Mesothelial cell of epicardium (in vitro differentiated cells): Measurements from ENCODE around the gene FGF14. TPM values are rescaled to one million over a fixed set of nuclear protein-coding genes. Genes with fewer than 3 reads are reported as not detected.

ENCODE experiments used
- DNase-seq, 2 experiments: peaks; one replicate each; pipeline ENCODE4 v3.0.0; 2021; ENCODE audit warnings: low spot score in 2 of 2; ENCODE audit not compliant: unreplicated experiment in 2 of 2
- H3K27ac Mint-ChIP-seq: 2 replicates; pipeline ENCODE4 v1.8.0; 2021; ENCODE audit warnings: mixed read lengths
- H3K27me3 Mint-ChIP-seq: 2 replicates; pipeline ENCODE4 v1.8.0; 2021; ENCODE audit warnings: low read depth, mixed read lengths
- H3K36me3 Mint-ChIP-seq: 2 replicates; pipeline ENCODE4 v1.8.0; 2021; ENCODE audit warnings: mixed read lengths
- H3K4me1 Mint-ChIP-seq: 2 replicates; pipeline ENCODE4 v1.8.0; 2021; ENCODE audit warnings: mixed read lengths
- H3K4me3 Mint-ChIP-seq: 2 replicates; pipeline ENCODE4 v1.8.0; 2021; ENCODE audit warnings: mild to moderate bottlenecking, moderate library complexity, mixed read lengths
- H3K9me3 Mint-ChIP-seq: 2 replicates; pipeline ENCODE4 v1.8.0; 2021; ENCODE audit warnings: mixed read lengths
- CTCF ChIP-seq: fragments of 200-600 bp; sonication (generic); IDR thresholded peaks from one replicate; pipeline ENCODE4 v1.5.0; 2021; ENCODE audit warnings: antibody characterized with exemption; ENCODE audit not compliant: unreplicated experiment
- total RNA-seq: library from RNA; stranded (reverse); gene quantifications from 3 replicates; pipeline ENCODE4 v1.2.1, GENCODE V29; 2021

FGF14 gene
- total RNA-seq, 1 donor from 2014 or later = 0.02 TPM

- Mint-ChIP-seq H3K4me3 (no peak overlapping the region), H3K9me3 (no peaks in the 10 kb centered on the region), H3K36me3 (no peaks in the 10 kb centered on the region), H3K4me1 (no peaks in the 10 kb centered on the region), H3K27ac (no peak overlapping the region), H3K27me3 (peaks cover 26% of the 10 kb centered on the region)
- no peak for TF ChIP-seq CTCF
- DNase-seq = no peak
These were observed 193.5 kb downstream of the FGF14 start for GRCh38 chr13:102208347-102208746.

GRCh38 chr13:102207680-102208342 is 194.0 kb downstream of the FGF14 start:
- DNase-seq = no peak
- Mint-ChIP-seq H3K36me3 (no peaks in the 10 kb centered on the region), H3K27ac (no peak overlapping the region), H3K27me3 (peaks cover 24% of the 10 kb centered on the region), H3K9me3 (no peaks in the 10 kb centered on the region), H3K4me3 (no peak overlapping the region), H3K4me1 (no peaks in the 10 kb centered on the region)
- TF ChIP-seq CTCF = no peak

GRCh38 chr13:102203718-102204117 is 198.1 kb downstream of the FGF14 start:
- no peak for DNase-seq
- no peaks in the 10 kb centered on the region for H3K4me1 Mint-ChIP-seq
- H3K27me3 Mint-ChIP-seq = peaks cover 13% of the 10 kb centered on the region
- TF ChIP-seq CTCF = no peak
- H3K4me3 Mint-ChIP-seq = no peak overlapping the region
- H3K9me3 Mint-ChIP-seq = no peaks in the 10 kb centered on the region
- no peaks in the 10 kb centered on the region for H3K36me3 Mint-ChIP-seq
- H3K27ac Mint-ChIP-seq = no peak overlapping the region

GRCh38 chr13:102198418-102199311 is 203.2 kb downstream of the FGF14 start:
- H3K4me3 Mint-ChIP-seq = no peak overlapping the region
- H3K27me3 Mint-ChIP-seq = peaks cover 15% of the 10 kb centered on the region

GRCh38 chr13:102197193-102197592 is 204.7 kb downstream of the FGF14 start:
- Mint-ChIP-seq H3K9me3 (no peaks in the 10 kb centered on the region), H3K4me1 (no peaks in the 10 kb centered on the region), H3K27me3 (peaks cover 15% of the 10 kb centered on the region), H3K36me3 (no peaks in the 10 kb centered on the region), H3K27ac (no peak overlapping the region), H3K4me3 (no peak overlapping the region)
- TF ChIP-seq CTCF = no peak
- no peak for DNase-seq

More at GRCh38 chr13:102198418-102199311, 203.2 kb downstream of the FGF14 start:
- H3K4me1 Mint-ChIP-seq = no peaks in the 10 kb centered on the region
- DNase-seq = no peak
- no peak for TF ChIP-seq CTCF
- no peaks in the 10 kb centered on the region for H3K36me3 Mint-ChIP-seq
- no peak overlapping the region for H3K27ac Mint-ChIP-seq
- H3K9me3 Mint-ChIP-seq = no peaks in the 10 kb centered on the region
